G401.6 (cell line): Measurements from ENCODE around the gene CFAP20.
"Not testable (repeated sequence)": the region's sequence is repeated elsewhere in the genome, so short reads cannot be mapped to it uniquely, and the experiment has no call there.

ENCODE experiments used
- FAIRE-seq: peaks from 2 replicates; lab custom pipeline; 2012; peaks lifted over from hg19 to GRCh38; lab: Jason Lieb, UNC

The CFAP20 gene

DNA sequence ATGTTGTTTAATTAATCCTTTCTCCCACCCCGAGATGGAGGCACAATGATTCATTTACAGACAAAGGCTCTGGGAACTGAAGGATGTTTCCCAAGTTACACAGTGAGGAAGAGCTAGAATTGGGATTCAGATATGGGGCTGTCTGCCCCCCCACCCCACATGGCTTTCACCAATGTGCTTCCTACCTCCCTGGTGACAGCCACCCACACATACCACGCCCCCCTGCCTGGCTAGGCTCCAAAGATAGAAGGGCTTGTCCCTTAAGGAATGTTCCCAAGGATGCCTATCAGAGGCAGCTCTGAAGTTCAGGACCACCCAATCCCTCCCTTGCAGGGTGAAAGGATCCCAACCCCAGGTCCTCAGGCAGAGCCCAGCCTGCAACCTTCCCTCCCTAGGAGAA lies 32.9 kb downstream of the CFAP20 start:
- no peak for FAIRE-seq

DNA sequence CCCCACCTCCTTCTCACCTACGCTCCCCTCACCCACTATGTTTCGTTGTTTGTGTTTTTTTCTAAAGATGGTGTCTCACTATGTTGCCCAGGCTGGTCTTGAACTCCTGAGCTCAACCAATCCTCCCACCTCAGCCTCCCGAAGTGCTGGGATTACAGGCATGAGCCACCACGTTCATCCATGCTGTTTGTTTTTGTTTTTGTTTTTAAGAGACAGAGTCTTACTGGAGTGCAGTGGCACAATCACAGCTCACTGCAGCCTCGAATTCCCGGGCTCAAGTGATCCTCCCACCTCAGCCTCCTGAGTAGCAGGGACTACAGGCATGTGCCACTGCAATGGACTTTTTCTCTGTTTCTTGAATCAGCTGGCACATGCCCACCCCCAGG lies 33.6 kb downstream of the CFAP20 start:
- FAIRE-seq, result not testable (repeated sequence)

DNA sequence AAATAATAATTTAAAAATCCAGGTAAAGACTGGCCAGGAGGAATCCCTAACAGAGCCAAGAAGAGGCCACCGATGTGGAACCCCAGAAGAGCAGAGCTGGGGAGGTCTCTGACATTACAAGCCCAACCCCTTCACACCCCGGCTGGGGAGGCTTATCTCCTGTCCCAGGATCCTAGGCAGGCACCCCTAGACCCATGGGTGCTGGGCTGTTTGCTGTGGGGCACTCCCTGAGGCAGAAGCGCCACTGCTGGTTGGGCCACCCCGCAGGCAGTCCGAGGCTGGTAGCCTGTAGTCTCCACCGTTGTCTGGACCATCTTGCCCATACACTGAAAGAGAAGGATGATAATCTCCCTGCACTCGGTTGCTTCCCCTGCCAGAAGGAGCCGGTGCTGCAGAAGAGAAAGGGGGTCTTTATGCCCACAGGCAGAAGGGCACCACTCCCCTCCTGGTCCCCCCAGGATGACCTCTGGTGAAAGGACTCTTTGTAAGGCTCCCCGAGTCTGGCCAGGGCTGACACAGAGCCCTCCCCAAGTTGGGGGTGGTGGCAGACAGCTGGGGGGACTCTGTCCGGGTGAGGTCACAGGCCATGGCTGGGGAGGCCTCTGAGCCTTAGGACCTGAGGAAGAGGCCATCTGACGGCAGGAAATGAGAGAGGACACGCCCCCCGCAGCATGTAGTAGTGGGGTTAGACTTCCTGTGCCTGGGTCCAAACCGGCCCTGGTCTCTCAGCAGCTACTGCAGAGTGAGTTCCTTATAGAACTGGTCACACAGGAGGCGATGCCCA lies 34.2 kb downstream of the CFAP20 start:
- FAIRE-seq, result no peak

DNA sequence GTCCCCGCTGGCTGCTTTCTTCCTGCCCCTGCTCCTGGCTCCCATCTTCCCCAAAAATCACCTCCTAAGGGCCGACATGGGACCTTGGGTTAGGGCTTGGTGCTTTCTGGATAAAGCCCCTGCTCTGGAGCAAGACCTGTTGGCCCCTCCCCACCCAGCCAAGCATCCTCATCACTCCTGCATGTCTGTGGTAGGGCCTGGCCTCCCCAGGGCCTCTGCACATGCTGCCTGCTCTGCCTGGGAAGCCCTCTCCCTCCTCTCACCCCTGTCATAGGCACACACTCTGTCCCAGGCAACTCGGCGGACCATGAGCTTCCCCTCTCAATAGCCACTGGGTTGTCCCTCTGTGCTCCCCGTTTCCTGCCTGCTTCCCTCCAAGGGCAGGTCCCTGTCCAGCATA lies 35.2 kb downstream of the CFAP20 start:
- no peak for FAIRE-seq

DNA sequence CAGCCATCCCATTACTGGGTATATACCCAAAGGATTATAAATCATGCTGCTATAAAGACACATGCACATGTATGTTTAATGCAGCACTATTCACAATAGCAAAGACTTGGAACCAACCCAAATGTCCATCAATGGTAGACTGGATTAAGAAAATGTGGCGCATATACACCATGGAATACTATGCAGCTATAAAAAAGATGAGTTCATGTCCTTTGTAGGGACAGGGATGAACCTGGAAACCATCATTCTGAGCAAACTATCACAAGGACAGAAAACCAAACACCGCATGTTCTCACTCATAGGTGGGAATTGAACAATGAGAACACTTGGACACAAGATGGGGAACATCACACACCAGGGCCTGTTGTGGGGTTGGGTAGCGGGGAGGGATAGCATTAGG lies 38.8 kb downstream of the CFAP20 start:
- not testable (repeated sequence) for FAIRE-seq

DNA sequence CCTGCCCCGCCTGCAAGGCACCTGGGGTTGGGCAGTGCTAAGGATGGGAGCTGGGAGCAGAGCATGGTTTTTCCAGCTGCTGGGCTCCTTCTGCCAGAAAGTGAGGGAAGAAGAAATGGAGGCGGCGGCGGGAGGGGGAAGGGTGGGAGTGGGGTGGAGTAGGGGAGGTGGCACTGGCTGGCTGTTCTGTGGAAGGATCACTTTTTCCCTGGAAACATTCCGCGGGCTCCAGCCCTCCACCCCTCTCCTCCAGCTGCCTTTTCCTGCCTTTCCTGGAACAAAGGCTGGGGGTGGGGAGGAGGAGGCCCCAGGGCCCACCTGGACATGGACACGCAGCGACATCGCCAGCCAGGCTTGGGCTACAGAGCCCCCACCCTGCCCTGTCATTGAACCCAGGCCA lies 41.1 kb downstream of the CFAP20 start:
- FAIRE-seq, result no peak

DNA sequence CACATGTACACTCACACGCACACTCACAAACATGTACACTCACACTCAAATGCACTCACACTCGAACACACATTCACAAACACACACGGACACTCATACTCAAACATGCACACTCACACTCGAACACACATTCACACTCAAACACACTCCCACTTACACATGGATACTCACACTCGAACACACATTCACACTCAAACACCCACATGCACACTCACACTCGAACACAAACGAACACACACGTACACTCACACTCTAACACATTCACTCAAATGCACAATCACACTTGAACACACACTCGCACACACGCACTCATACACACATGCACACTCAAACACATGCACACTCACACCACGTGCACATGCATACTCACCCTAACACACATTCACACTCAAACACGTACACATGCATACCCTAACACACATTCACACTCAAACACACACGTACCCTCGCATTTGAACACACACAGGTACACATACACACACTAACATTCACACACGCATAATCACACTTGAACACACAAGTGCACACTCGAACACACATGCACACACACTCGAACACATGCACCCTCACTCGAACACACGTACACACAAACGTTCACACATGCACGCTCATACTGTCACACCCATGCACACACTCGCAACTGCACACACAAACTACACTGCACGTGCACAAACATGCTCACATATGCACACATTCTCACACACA lies 41.8 kb downstream of the CFAP20 start:
- FAIRE-seq, result no peak

DNA sequence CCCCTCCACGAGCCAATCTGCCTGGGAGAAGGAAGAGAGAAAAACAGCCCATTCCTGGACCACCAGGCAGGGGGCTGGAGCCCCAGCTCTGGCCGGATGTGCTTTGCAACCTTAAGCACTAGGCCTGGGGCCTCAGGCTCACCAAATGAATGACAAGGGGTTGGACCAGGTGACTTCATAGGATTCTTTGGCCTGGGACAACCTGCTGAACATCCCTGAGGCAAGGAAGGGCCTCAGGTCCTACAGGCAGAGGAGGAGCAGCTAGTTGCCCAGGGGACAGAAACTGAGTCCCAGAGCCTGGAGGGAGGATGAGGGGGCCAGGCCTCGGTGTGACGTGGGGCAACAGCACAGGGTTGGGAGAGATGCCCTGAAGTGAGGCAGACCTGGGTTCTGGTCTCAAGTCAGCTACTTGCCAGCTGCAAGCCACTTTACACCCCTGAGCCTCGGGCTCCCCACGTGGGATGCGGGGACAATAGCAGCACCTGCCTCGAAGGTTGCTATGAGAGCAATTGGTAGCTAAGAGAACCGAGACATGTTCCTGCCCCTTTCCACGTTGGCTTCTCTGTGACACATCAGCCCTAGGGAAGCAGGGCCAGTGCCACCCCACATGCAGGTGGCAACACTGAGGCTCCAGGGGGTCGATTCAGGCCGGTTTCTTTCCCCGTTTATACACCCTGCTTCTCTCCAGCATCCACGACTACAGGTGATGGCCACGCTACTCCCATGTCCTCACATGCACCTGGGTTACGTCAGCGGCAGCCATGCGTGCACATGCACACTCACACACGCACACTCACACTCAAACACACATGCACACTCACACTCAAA lies 42.6 kb downstream of the CFAP20 start:
- no peak for FAIRE-seq

DNA sequence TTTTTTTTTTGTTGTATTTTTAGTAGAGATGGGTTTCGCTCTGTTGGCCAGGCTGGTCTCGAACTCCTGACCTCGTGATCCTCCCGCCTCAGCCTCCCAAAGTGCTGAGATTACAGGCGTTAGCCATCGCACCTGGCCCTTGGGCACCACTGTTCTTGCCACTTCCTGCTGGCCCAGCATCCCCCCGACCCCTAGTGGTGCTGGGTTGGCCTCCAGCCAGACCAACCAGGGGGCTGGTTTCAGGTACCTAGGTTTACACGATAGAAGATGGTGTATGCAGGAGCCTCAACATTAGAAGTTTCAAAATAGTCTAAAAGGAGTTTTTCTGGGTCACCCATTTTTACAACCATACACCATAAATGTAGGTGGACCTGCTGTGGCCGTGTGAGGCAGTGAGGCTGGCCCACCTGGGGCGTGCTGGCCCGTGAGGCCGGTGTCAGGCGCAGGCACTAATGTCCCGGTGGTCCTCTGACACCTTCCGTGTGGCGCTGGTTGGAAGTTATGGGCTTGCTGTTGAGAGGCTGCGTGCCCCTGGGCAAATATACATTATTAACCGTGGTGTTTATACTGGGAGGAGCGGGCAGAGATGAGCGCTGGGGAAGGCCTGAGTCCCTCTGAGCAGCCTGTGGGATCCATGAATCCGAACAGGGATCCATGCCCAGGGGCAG lies 43.5 kb downstream of the CFAP20 start:
- no peak for FAIRE-seq

DNA sequence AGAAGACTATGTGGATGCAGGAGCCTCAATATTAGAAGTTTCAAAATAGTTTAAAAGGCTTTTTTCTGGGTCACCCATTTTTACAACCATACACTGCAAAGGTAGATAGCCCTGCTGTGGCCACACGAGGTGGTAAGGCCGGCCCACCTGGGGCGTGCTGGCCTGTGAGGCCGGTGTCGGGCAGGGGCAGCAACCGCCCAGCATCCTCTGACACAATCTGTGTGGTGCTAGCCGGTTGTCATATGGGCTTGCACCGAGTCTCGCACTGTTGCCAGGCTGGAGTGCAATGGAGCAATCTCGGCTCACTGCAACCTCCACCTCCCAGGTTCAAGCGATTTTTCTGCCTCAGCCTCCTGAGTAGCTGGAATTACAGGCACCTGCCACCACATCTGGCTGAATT lies 44.0 kb downstream of the CFAP20 start:
- no peak for FAIRE-seq

DNA sequence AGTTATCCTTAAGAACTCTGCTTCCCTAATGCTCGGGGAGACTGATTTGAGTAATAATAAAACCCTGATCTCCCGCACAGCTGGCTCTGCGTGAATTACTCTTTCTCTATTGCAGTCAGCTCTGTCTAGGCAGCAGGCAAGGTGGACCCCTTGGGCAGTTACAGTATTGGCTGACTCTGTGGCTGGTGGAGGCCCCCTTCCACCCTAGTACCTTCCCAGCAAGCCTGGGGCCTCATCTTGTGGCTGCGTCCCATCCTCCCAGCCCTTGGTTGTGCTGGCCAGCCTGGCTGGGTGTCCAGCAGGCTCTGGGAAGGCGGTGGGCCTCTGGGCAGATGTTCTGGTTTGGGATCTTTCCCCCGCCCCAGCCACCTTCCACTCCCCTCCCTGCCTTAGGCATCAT lies 44.5 kb downstream of the CFAP20 start:
- no peak for FAIRE-seq

DNA sequence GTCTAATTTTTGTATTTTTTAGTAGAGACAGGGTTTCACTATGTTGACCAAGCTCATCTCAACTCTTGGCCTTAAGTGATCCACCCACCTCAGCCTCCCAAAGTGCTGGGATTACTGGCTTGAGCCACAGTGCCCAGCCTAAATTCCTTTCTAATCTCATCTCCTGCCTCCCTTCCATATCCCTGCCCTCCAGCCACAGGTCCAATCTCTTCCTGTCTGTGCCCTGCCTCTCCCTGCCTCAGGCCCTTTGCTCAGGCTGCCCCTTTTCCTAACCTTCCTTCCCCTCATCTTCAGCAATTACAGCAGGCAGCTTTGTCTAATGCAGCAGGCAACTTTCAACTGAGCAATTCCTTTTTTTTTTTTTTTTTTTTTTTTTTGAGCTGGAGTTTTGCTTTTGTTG lies 46.8 kb downstream of the CFAP20 start:
- FAIRE-seq, result no peak

DNA sequence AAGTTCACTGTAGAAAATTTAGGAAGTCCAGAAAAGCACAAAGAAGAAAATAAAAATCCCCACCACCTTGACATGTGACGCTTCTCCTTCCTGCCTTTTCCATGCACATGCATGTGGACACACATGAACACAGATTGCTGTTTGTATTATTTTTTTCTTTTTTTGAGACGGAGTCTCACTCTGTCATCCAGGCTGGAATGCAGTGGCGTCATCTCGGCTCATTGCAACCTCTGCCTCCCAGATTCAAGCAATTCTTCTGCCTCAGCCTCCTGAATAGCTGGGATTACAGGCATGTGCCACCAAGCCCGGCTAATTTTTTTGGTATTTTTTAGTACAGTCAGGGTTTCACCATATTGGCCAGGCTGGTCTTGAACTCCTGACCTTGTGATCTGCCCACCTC lies 48.5 kb downstream of the CFAP20 start:
- FAIRE-seq, result not testable (repeated sequence)

DNA sequence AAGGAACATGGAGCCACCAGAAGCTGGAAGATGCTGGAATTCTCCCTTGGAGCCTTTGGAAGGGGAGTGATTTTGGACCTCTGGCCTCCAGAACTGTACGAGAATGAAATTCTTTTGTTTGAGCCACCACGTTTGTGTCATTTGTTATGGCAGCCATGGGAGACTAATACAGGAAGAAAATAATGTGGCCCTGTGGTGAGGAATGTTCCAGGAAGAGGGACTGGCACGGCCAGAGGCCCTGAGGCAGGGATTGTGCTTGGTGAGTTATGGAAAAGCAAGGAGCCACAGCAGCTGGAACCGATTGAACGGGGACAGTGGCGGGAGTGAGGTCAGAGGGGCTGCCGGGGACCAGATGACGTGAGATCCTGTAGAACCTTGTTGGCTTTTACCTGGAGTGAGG lies 51.4 kb downstream of the CFAP20 start:
- no peak for FAIRE-seq

DNA sequence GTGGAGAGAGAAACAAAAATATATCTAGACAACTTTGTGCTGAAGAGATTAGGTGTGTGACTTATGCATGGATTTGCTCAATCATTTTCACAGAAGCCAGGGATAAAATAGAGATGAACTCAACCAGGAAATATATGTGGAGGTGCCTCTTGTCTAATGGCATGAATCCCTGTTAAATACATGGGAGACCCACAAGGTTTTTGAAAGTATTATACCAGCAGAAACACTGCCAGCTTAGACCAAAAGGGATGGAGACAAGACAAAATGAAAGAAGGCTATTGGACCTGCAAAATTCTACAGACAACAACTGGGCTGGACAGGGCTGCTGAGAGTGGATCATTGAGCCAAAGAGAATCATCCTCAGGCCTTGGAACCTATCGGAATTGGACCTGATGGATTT lies 52.7 kb downstream of the CFAP20 start:
- FAIRE-seq, result no peak

DNA sequence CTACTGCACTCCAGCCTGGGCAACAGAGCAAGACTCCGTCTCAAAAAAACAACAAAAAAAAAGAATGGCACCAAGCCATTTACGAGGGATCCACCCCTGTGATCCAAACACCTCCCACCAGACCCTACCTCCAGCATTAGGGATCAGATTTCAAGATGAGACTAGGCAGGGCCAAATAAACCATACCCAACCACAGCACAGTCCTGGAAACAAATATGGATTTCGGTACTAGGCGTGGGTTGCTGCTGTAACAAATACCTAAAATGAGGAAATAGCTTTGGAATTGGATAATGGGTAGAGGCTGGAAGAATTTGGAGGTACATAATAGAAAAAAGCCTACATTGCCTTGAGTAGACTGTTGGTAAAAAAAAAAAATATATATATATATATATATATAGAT lies 54.5 kb downstream of the CFAP20 start:
- FAIRE-seq, result no peak

DNA sequence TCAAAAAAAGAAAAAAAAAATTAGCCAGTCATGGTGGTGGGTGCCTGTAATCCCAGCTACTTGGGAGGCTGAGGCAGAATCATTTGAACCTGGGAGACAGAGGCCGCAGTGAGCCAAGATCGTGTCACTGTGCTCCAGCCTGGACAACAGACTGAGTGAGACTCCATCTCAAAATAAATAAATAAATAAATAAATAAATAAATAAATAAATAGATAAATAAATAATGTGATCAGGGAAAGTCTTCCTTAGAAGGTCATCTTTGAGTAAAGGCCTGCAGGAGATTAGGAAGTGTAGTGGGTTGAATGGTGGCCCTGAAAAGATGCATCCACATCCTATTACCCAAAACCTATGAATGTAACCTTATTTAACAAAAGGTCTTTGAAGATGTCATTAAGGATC lies 56.1 kb downstream of the CFAP20 start:
- FAIRE-seq, result not testable (repeated sequence)

DNA sequence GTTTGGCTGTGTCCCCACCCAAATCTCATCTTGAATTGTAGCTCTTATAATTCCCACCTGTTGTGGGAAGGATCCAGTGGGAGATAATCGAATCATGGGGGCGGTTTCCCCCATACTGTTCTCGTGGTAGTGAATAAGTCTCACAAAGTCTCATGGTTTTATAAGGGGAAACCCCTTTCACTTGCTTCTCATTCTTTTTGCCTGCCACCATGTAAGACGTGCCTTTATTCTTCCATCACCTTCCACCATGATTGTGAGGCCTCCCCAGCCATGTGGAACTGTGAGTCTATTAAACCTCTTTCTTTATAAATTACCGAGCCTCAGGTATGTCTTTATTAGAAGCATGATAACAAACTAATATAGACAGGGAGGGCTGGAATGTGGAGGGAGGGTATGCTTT lies 57.0 kb downstream of the CFAP20 start:
- not testable (repeated sequence) for FAIRE-seq

DNA sequence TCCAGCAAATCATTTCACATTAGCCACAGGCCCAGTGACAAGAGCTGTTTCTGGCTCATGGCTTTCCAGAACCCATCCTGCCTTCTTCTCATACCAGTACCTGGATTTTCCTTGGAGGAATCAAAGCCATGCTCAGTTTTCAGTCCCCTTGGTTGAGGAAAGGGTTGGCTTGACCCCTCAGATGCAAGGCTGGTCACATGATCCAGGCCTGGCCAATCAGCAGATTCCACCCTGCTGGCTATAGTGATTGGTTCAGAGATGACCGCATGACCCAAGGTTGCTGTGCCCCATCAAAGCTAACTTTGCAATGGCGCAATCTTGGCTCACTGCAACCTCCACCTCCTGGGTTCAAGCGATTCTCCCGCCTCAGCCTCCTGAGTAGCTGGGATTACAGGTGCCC lies 58.6 kb downstream of the CFAP20 start:
- FAIRE-seq, result no peak
